ENCODE measurements around the gene ATF4.

The ATF4 gene

GRCh38 chr22:39520226-39521105 is at the start of gene ATF4:
Gene ATF4 (plus strand): TSS chr22:39520562. CDS start chr22:39521446, 884 bp downstream.
- Histone ChIP-seq H3K4me1 (ENCODE audit: insufficient read depth, low read length) (peaks cover 6% of the 10 kb centered on the region), H3K9ac (ENCODE audit: low read depth, low read length) (peak within 1 kb of the TSS; percentile 99), H3K9me3 (ENCODE audit: control insufficient read depth, insufficient read depth, low read length) (no peaks in the 10 kb centered on the region), H3K36me3 (ENCODE audit: insufficient read depth, low read length) (peaks cover 32% of the 10 kb centered on the region)

GRCh38 chr22:39471381-39472141 is 48.8 kb upstream of the ATF4 start:
- Histone ChIP-seq H3K9me3 (ENCODE audit: control insufficient read depth, insufficient read depth, low read length) (no peaks in the 10 kb centered on the region), H3K36me3 (ENCODE audit: insufficient read depth, low read length) (no peaks in the 10 kb centered on the region), H3K9ac (ENCODE audit: low read depth, low read length) (no peak overlapping the region), H3K4me1 (ENCODE audit: insufficient read depth, low read length) (peaks cover 65% of the 10 kb centered on the region)

GRCh38 chr22:39472570-39473556 is 47.5 kb upstream of the ATF4 start:
- Histone ChIP-seq H3K9ac (ENCODE audit: low read depth, low read length) (no peak overlapping the region), H3K9me3 (ENCODE audit: control insufficient read depth, insufficient read depth, low read length) (no peaks in the 10 kb centered on the region), H3K36me3 (ENCODE audit: insufficient read depth, low read length) (no peaks in the 10 kb centered on the region), H3K4me1 (ENCODE audit: insufficient read depth, low read length) (peaks cover 65% of the 10 kb centered on the region)

DNA sequence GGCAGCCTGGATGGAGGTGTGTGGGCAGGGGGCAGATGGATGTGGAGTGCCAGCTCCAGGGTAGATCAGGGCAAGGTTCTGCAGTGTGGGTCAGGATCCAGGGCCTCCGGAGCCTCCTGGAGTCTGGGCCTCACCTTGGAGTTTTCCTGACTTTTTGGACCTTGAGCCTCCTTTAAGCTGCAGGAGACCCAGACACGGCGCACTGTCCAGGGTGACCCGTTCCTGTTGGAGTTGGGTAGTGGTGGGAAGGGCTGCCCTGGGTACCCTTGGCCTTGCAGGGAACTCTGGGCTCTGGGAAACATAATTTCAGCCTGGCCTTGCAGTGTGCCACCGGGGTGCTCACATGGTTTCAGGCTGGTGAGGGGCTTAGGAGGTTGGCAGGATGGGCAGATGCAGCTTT is 46.5 kb upstream of the ATF4 start:
- peaks cover 65% of the 10 kb centered on the region for H3K4me1 ChIP-seq (ENCODE audit: insufficient read depth, low read length)

DNA sequence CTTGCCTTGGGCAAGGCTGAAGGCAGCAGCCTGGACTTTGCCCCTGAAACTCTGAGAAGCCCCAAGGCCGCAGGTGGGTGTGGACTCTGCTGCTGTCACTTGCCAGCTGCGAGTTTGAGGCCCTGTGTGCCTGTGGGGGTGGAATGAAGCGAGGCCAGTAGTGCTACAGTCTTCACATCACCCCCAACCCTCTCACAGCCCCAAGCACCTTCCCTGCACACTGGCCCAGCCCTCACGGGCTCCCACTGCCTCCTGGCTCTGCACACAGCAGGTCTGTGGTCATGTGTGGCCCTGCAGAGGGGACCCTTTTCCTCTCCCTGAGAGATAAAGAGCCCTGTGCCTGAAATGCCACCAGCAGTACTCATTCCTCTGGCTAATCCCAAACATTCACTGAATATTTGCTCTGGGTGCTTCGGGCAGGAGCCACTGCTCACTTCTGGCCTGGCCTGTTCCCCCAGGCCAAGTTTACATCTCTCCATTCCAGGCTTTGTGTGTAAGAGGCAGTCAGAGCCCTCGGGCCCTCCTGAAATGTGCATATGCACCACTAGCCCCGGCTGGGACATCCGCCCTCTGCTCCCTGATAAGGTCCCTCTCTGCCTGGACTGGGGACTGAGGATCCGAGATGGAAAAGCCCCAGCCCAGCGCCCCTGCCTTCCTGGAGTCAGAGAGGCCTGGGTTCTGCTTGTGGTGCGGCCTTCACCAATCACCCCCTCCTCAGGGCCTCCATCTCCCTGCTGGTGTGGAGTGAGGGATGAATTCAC is 45.8 kb upstream of the ATF4 start:
- Histone ChIP-seq H3K36me3 (ENCODE audit: insufficient read depth, low read length) (no peaks in the 10 kb centered on the region), H3K9ac (ENCODE audit: low read depth, low read length) (no peak overlapping the region), H3K4me1 (ENCODE audit: insufficient read depth, low read length) (peaks cover 60% of the 10 kb centered on the region), H3K9me3 (ENCODE audit: control insufficient read depth, insufficient read depth, low read length) (no peaks in the 10 kb centered on the region)

More for the DNA sequence above, 46.5 kb upstream of the ATF4 start:
- H3K36me3 ChIP-seq (ENCODE audit: insufficient read depth, low read length) = no peaks in the 10 kb centered on the region
- H3K9me3 ChIP-seq (ENCODE audit: control insufficient read depth, insufficient read depth, low read length) = no peaks in the 10 kb centered on the region
- no peak overlapping the region for H3K9ac ChIP-seq (ENCODE audit: low read depth, low read length)

GRCh38 chr22:39475337-39475736 is 45.0 kb upstream of the ATF4 start:
- Histone ChIP-seq H3K36me3 (ENCODE audit: insufficient read depth, low read length) (no peaks in the 10 kb centered on the region), H3K4me1 (ENCODE audit: insufficient read depth, low read length) (peaks cover 53% of the 10 kb centered on the region), H3K9ac (ENCODE audit: low read depth, low read length) (no peak overlapping the region), H3K9me3 (ENCODE audit: control insufficient read depth, insufficient read depth, low read length) (no peaks in the 10 kb centered on the region)

GRCh38 chr22:39475902-39476301 is 44.5 kb upstream of the ATF4 start:
- H3K4me1 ChIP-seq (ENCODE audit: insufficient read depth, low read length) = peaks cover 47% of the 10 kb centered on the region
- H3K36me3 ChIP-seq (ENCODE audit: insufficient read depth, low read length) = no peaks in the 10 kb centered on the region
- H3K9me3 ChIP-seq (ENCODE audit: control insufficient read depth, insufficient read depth, low read length) = no peaks in the 10 kb centered on the region
- H3K9ac ChIP-seq (ENCODE audit: low read depth, low read length) = no peak overlapping the region

DNA sequence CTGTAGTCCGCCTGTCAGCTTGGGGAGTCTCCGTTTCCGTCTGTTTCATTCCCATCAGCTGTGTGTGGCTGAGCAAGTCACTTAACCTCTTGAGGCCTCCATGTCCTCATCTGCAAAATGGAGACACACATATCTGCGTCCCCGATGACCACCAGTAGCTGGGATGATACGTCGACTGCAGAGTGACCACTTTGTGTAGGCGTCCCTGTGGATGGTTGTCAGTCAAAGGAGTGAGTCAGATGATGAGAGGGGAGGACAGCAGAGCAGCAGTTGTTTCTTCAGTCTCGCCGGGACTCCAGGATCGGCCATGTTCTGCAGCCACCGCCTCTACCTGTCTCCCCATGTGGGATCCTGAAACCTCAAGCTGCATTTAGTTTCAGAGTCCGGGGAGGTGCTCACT is 43.7 kb upstream of the ATF4 start:
- Histone ChIP-seq H3K4me1 (ENCODE audit: insufficient read depth, low read length) (peaks cover 39% of the 10 kb centered on the region), H3K9me3 (ENCODE audit: control insufficient read depth, insufficient read depth, low read length) (no peaks in the 10 kb centered on the region), H3K9ac (ENCODE audit: low read depth, low read length) (no peak overlapping the region), H3K36me3 (ENCODE audit: insufficient read depth, low read length) (no peaks in the 10 kb centered on the region)

DNA sequence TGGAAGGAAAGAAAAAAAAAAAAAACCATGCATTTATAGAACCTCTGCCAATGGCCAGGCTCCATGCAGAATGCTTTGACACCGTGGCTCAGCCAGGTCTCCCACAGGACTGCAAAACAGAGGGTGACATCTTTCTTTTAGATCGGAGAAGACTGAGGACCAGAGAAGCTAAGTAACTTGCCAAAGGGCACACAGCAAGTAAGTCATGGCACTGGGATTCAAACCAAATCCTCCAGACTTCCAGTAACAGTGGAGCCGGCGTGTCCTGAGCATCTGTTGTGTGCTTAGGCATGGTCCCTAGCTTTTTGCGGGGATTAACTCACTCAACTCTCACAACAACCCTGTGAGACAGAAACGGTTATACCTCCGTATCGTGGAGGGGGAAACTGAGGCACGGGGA is 42.8 kb upstream of the ATF4 start:
- Histone ChIP-seq H3K9me3 (ENCODE audit: control insufficient read depth, insufficient read depth, low read length) (no peaks in the 10 kb centered on the region), H3K36me3 (ENCODE audit: insufficient read depth, low read length) (no peaks in the 10 kb centered on the region; the same call in 1 of the 2 replicates), H3K9ac (ENCODE audit: low read depth, low read length) (no peak overlapping the region), H3K4me1 (ENCODE audit: insufficient read depth, low read length) (peaks cover 31% of the 10 kb centered on the region)

GRCh38 chr22:39478441-39478850 is 41.9 kb upstream of the ATF4 start:
- H3K9ac ChIP-seq (ENCODE audit: low read depth, low read length) = no peak overlapping the region
- no peaks in the 10 kb centered on the region; the same call in 1 of the 2 replicates for H3K36me3 ChIP-seq (ENCODE audit: insufficient read depth, low read length)

DNA sequence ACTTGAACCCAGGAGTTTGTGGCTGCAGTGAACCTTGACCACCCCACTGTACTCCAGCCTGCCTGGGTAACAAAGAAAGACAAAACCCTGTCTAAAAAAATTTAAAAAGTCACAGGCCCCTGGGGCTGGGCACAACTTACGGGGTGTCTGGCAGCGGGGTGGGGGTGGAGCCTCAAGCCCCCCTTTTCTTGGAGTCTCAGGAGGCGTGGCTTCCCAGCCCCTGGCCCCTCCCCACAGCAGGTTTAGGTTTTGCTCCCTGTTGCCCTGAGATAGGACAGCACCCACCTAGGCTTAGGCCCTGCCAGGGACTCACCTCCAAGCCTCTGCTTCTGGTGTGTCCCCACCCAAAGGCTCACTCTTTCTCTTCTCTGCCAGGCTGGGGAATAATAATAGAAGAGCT is 41.1 kb upstream of the ATF4 start:
- Histone ChIP-seq H3K9me3 (ENCODE audit: control insufficient read depth, insufficient read depth, low read length) (no peaks in the 10 kb centered on the region), H3K36me3 (ENCODE audit: insufficient read depth, low read length) (no peaks in the 10 kb centered on the region; the same call in 1 of the 2 replicates), H3K4me1 (ENCODE audit: insufficient read depth, low read length) (peaks cover 16% of the 10 kb centered on the region)

More at GRCh38 chr22:39478441-39478850, 41.9 kb upstream of the ATF4 start:
- Histone ChIP-seq H3K9me3 (ENCODE audit: control insufficient read depth, insufficient read depth, low read length) (no peaks in the 10 kb centered on the region), H3K4me1 (ENCODE audit: insufficient read depth, low read length) (peaks cover 22% of the 10 kb centered on the region)

DNA sequence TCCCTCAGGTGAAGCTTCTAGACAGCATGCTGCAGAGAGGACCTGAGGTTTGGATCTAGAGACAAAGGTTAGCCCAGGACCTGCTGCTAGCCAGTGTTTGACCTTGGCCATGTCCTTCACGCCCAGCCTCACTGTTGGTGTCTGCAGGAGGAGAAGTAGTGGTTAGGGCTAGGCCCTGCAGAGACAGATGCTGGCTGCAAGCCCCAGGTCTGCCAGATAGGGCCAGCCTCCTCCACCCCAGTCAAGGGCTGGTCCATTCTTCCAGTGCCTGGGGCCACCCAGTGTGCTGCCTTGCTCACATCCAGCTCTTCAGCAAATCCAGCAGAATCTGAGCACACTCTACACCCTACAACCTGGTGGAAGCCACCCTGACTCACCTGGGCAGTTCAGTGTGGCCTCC is 39.8 kb upstream of the ATF4 start:
- no peaks in the 10 kb centered on the region; the same call in 1 of the 2 replicates for H3K36me3 ChIP-seq (ENCODE audit: insufficient read depth, low read length)
- peaks cover 4% of the 10 kb centered on the region for H3K4me1 ChIP-seq (ENCODE audit: insufficient read depth, low read length)
- H3K9me3 ChIP-seq (ENCODE audit: control insufficient read depth, insufficient read depth, low read length) = no peaks in the 10 kb centered on the region
- no peak overlapping the region for H3K9ac ChIP-seq (ENCODE audit: low read depth, low read length)

More for the DNA sequence above, 41.1 kb upstream of the ATF4 start:
- no peak overlapping the region for H3K9ac ChIP-seq (ENCODE audit: low read depth, low read length)

DNA sequence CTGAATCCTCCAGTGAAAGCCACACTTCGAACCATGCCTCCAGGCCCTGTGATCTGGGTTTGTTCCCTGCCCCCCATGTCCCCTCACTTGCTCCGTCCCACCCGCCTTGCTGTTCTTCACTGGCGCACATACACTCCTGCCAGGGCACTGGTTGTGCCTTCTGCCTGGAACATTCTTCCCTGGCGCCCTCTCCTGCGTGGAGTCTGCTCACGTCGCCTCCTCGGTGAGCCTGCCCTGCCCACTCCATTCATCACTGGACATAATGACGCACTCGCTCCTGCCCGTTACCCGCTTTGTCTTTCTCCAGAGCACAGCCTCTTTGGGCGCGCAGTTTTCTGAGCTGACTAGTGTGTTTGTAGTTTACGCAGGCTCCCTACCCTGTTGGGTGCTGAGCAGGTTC is 39.3 kb upstream of the ATF4 start:
- H3K9me3 ChIP-seq (ENCODE audit: control insufficient read depth, insufficient read depth, low read length) = no peaks in the 10 kb centered on the region
- no peaks in the 10 kb centered on the region for H3K4me1 ChIP-seq (ENCODE audit: insufficient read depth, low read length)
- H3K9ac ChIP-seq (ENCODE audit: low read depth, low read length) = no peak overlapping the region
- H3K36me3 ChIP-seq (ENCODE audit: insufficient read depth, low read length) = no peaks in the 10 kb centered on the region; the same call in 1 of the 2 replicates

Measured in ES-I3 (cell line).